Choroid plexus epithelial cell (primary cell): ENCODE measurements around the gene LGI2.

Experiments used
- DNase-seq: peaks from one replicate; pipeline ENCODE4 v3.0.0-alpha.2; 2010; ENCODE audit warnings: low read depth
- H3K4me3 ChIP-seq: 2 replicates; pipeline ENCODE4 v1.5.1; 2011; ENCODE audit warnings: low read depth, mild to moderate bottlenecking, control low read depth, low read length, moderate library complexity
- CTCF ChIP-seq: conservative IDR thresholded peaks from 2 replicates; pipeline ENCODE4 v1.5.1; 2011; ENCODE audit warnings: low read depth, mild to moderate bottlenecking, control low read depth, inconsistent platforms, low read length, moderate library complexity

LGI2 gene

GRCh38 chr4:25030277-25031076 is at the start of gene LGI2:
TSS of gene LGI2 (minus strand) at chr4:25030946. CDS start at chr4:25030693, 253 bp downstream.
- peak; percentile 4 for DNase-seq
- peak within 1 kb of the TSS; percentile 20 for H3K4me3 ChIP-seq
- no peak for TF ChIP-seq CTCF

- TF ChIP-seq CTCF, result no peak
- no peak overlapping the region for H3K4me3 ChIP-seq
- DNase-seq, result no peak
Observed at GRCh38 chr4:25078523-25078922, 47.8 kb upstream of the LGI2 start.

GRCh38 chr4:25076625-25077398 is 46.1 kb upstream of the LGI2 start:
- H3K4me3 ChIP-seq, result no peak overlapping the region
- no peak for DNase-seq
- no peak for TF ChIP-seq CTCF

GRCh38 chr4:25075851-25076250 is 45.1 kb upstream of the LGI2 start:
- no peak for TF ChIP-seq CTCF
- no peak for DNase-seq
- H3K4me3 ChIP-seq, result no peak overlapping the region

GRCh38 chr4:25075129-25075528 is 44.4 kb upstream of the LGI2 start:
- no peak for DNase-seq
- no peak for TF ChIP-seq CTCF
- H3K4me3 ChIP-seq, result no peak overlapping the region

GRCh38 chr4:25070545-25070944 is 39.8 kb upstream of the LGI2 start:
- no peak for TF ChIP-seq CTCF

More at GRCh38 chr4:25070545-25070944, 39.8 kb upstream of the LGI2 start:
- H3K4me3 ChIP-seq, result no peak overlapping the region
- DNase-seq, result no peak
